Endothelial cell of umbilical vein (primary cell): Measurements from ENCODE around the gene ECD.

ENCODE experiments used
- CTCF ChIP-seq, 2 donors: IDR thresholded peaks; 1 replicate in 1 of 2; 2 replicates in 1 of 2; pipeline ENCODE4 v1.5.1; 2011; ENCODE audit warnings: low read length in 2 of 2, mild to moderate bottlenecking in 2 of 2, moderate library complexity in 2 of 2, control low read depth in 1 of 2, inconsistent platforms in 1 of 2, low read depth in 1 of 2; ENCODE audit not compliant: insufficient read depth in 1 of 2; ENCODE audit errors: extremely low read depth in 1 of 2
- EZH2 ChIP-seq: IDR thresholded peaks from 2 replicates; pipeline ENCODE4 v1.6.1; 2012; ENCODE audit warnings: borderline replicate concordance, low read depth, mild to moderate bottlenecking, moderate library complexity, low read length, inconsistent platforms; ENCODE audit not compliant: severe bottlenecking
- GATA2 ChIP-seq: IDR thresholded peaks from 2 replicates; pipeline ENCODE4 v1.7.0; 2011; ENCODE audit warnings: low read depth, mild to moderate bottlenecking, moderate library complexity, mixed read lengths, low read length; ENCODE audit not compliant: insufficient read length, insufficient read depth
- JUN ChIP-seq: IDR thresholded peaks from 2 replicates; pipeline ENCODE4 v1.6.1; 2011; ENCODE audit warnings: borderline replicate concordance, low read depth; ENCODE audit not compliant: insufficient read length, insufficient read depth
- MAX ChIP-seq: IDR thresholded peaks from 2 replicates; pipeline ENCODE4 v1.6.1; 2011; ENCODE audit not compliant: insufficient read depth, insufficient read length
- POLR2A ChIP-seq: IDR thresholded peaks from 2 replicates; pipeline ENCODE4 v1.6.1; 2012; ENCODE audit warnings: low read depth, mild to moderate bottlenecking, control low read depth, low read length
- POLR2AphosphoS5 ChIP-seq: IDR thresholded peaks from 2 replicates; pipeline ENCODE4 v1.6.1; 2012; ENCODE audit warnings: low read depth, mild to moderate bottlenecking, control low read depth, low read length, moderate library complexity; ENCODE audit not compliant: insufficient read depth

GRCh38 chr10:73163096-73163495 is 4.7 kb downstream of the ECD start:
- TF ChIP-seq CTCF (IDR thresholded peaks at IDR 0.05; ENCODE audit: extremely low read depth in 1 of 2, insufficient read depth in 1 of 2, low read depth in 1 of 2, low read length in 2 of 2) (no peak), JUN (no peak), POLR2AphosphoS5 (no peak), POLR2A (no peak), MAX (no peak), EZH2 (no peak), GATA2 (no peak)
